HEK293T (cell line): ENCODE data around the gene WDHD1.

Experiments used
- FOXA1 ChIP-seq: fragments of 450-650 bp; IDR thresholded peaks from 2 replicates; pipeline ENCODE4 v1.6.1; 2016; ENCODE audit warnings: mild to moderate bottlenecking
- FOXK2 ChIP-seq: fragments of 450-650 bp; IDR thresholded peaks from 2 replicates; pipeline ENCODE4 v1.6.1; 2016; ENCODE audit warnings: mild to moderate bottlenecking
- FOXM1 ChIP-seq: fragments of 450-650 bp; IDR thresholded peaks from 2 replicates; pipeline ENCODE4 v1.6.1; 2017; ENCODE audit warnings: mild to moderate bottlenecking, borderline replicate concordance
- HDGF ChIP-seq: fragments of 450-650 bp; IDR thresholded peaks from 2 replicates; pipeline ENCODE4 v1.6.1; 2017; ENCODE audit warnings: antibody characterized with exemption, borderline replicate concordance
- NFRKB ChIP-seq: fragments of 450-650 bp; IDR thresholded peaks from 2 replicates; pipeline ENCODE4 v1.6.1; 2016; ENCODE audit warnings: mild to moderate bottlenecking, moderate library complexity
- SUZ12 ChIP-seq: fragments of 450-650 bp; IDR thresholded peaks from 2 replicates; pipeline ENCODE4 v1.6.1; 2016; ENCODE audit warnings: mild to moderate bottlenecking
- TARDBP ChIP-seq: fragments of 450-650 bp; IDR thresholded peaks from 2 replicates; pipeline ENCODE4 v1.6.1; 2016

- TF ChIP-seq FOXA1 (no peak), HDGF (no peak), TARDBP (no peak), FOXM1 (no peak), SUZ12 (no peak), NFRKB (no peak), FOXK2 (no peak)
These were observed 11.8 kb upstream of the WDHD1 start for GRCh38 chr14:55038708-55039107.
